HEK293T (cell line): ENCODE measurements around the gene PRKG2.

Source experiments
- CTCF ChIA-PET: fragments of 350-600 bp; formaldehyde crosslinking; extraction: SDS; loops from one replicate; lab custom pipeline; 2021; ENCODE audit warnings: antibody characterized with exemption, inconsistent platforms; lab: Yijun Ruan, JAX
- POLR2A ChIA-PET: fragments of 350-600 bp; formaldehyde crosslinking; extraction: SDS; loops from one replicate; lab custom pipeline; 2020; ENCODE audit warnings: antibody characterized with exemption, inconsistent platforms; lab: Yijun Ruan, JAX
- DNase-seq: peaks from one replicate; pipeline ENCODE4 v3.0.0; 2012; ENCODE audit warnings: mixed read lengths; ENCODE audit errors: extremely low spot score
- ARNT ChIP-seq: fragments of 450-650 bp; IDR thresholded peaks from 2 replicates; pipeline ENCODE4 v1.6.1; 2017; ENCODE audit warnings: mild to moderate bottlenecking
- BHLHE40 ChIP-seq: fragments of 450-650 bp; IDR thresholded peaks from 2 replicates; pipeline ENCODE4 v1.6.1; 2016; ENCODE audit warnings: mild to moderate bottlenecking, moderate library complexity, borderline replicate concordance
- CTBP1 ChIP-seq: fragments of 450-650 bp; IDR thresholded peaks from 2 replicates; pipeline ENCODE4 v1.6.1; 2016; ENCODE audit warnings: borderline replicate concordance
- ELF4 ChIP-seq: fragments of 450-650 bp; IDR thresholded peaks from 2 replicates; pipeline ENCODE4 v1.6.1; 2017; ENCODE audit warnings: antibody characterized with exemption
- FOXA1 ChIP-seq: fragments of 450-650 bp; IDR thresholded peaks from 2 replicates; pipeline ENCODE4 v1.6.1; 2016; ENCODE audit warnings: mild to moderate bottlenecking
- FOXK2 ChIP-seq: fragments of 450-650 bp; IDR thresholded peaks from 2 replicates; pipeline ENCODE4 v1.6.1; 2016; ENCODE audit warnings: mild to moderate bottlenecking
- FOXM1 ChIP-seq: fragments of 450-650 bp; IDR thresholded peaks from 2 replicates; pipeline ENCODE4 v1.6.1; 2017; ENCODE audit warnings: mild to moderate bottlenecking, borderline replicate concordance
- HDGF ChIP-seq: fragments of 450-650 bp; IDR thresholded peaks from 2 replicates; pipeline ENCODE4 v1.6.1; 2017; ENCODE audit warnings: antibody characterized with exemption, borderline replicate concordance
- L3MBTL2 ChIP-seq: fragments of 450-650 bp; conservative IDR thresholded peaks from 2 replicates; pipeline ENCODE4 v1.6.1; 2016; ENCODE audit warnings: mild to moderate bottlenecking
- LEF1 ChIP-seq: fragments of 450-650 bp; IDR thresholded peaks from 2 replicates; pipeline ENCODE4 v1.6.1; 2017; ENCODE audit warnings: mild to moderate bottlenecking, borderline replicate concordance
- NFRKB ChIP-seq: fragments of 450-650 bp; IDR thresholded peaks from 2 replicates; pipeline ENCODE4 v1.6.1; 2016; ENCODE audit warnings: mild to moderate bottlenecking, moderate library complexity
- PKNOX1 ChIP-seq: fragments of 450-650 bp; IDR thresholded peaks from 2 replicates; pipeline ENCODE4 v1.6.1; 2016
- SP1 ChIP-seq: fragments of 450-650 bp; IDR thresholded peaks from 2 replicates; pipeline ENCODE4 v1.6.1; 2017
- SUZ12 ChIP-seq: fragments of 450-650 bp; IDR thresholded peaks from 2 replicates; pipeline ENCODE4 v1.6.1; 2016; ENCODE audit warnings: mild to moderate bottlenecking
- TARDBP ChIP-seq: fragments of 450-650 bp; IDR thresholded peaks from 2 replicates; pipeline ENCODE4 v1.6.1; 2016
- ZNF384 ChIP-seq: fragments of 450-650 bp; IDR thresholded peaks from 2 replicates; pipeline ENCODE4 v1.6.1; 2016

The PRKG2 gene

GRCh38 chr4:81207828-81208227 is 7.2 kb downstream of the PRKG2 start:
- CTCF ChIA-PET, result interaction anchor here (0.5 kb wide), 1 partner anchor 994 kb away, joined by 3 read pairs; no protein-coding TSS in a partner anchor
- POLR2A ChIA-PET, result no interaction called here
- no peak for TF ChIP-seq FOXK2
- no peak for TF ChIP-seq SUZ12
- no peak for TF ChIP-seq ELF4
- no peak for TF ChIP-seq PKNOX1
- TF ChIP-seq FOXM1, result no peak
- TF ChIP-seq NFRKB, result no peak
- TF ChIP-seq ARNT, result no peak
- DNase-seq, result no peak

- ChIA-PET POLR2A (no interaction called here), CTCF (no interaction called here)
- DNase-seq, result no peak
- TF ChIP-seq SP1, result no peak
- no peak for TF ChIP-seq FOXK2
- TF ChIP-seq SUZ12, result no peak
- no peak for TF ChIP-seq NFRKB
- TF ChIP-seq ZNF384, result no peak
- no peak for TF ChIP-seq PKNOX1
- no peak for TF ChIP-seq L3MBTL2
- TF ChIP-seq FOXM1, result no peak
- TF ChIP-seq HDGF, result no peak
- TF ChIP-seq ELF4, result no peak
- TF ChIP-seq FOXA1, result no peak
- TF ChIP-seq BHLHE40, result no peak
- no peak for TF ChIP-seq LEF1
- no peak for TF ChIP-seq ARNT
- TF ChIP-seq TARDBP, result no peak
- no peak for TF ChIP-seq CTBP1
Observed at GRCh38 chr4:81205302-81205701, 9.7 kb downstream of the PRKG2 start.

- ChIA-PET CTCF (no interaction called here), POLR2A (no interaction called here)
- TF ChIP-seq NFRKB, result no peak
- TF ChIP-seq BHLHE40, result no peak
- TF ChIP-seq FOXK2, result no peak
- TF ChIP-seq L3MBTL2, result no peak
- TF ChIP-seq ELF4, result no peak
- no peak for TF ChIP-seq SP1
- TF ChIP-seq FOXA1, result no peak
- no peak for TF ChIP-seq TARDBP
- TF ChIP-seq LEF1, result no peak
- TF ChIP-seq PKNOX1, result no peak
- TF ChIP-seq ARNT, result no peak
- no peak for TF ChIP-seq HDGF
- no peak for TF ChIP-seq FOXM1
- no peak for TF ChIP-seq SUZ12
- TF ChIP-seq CTBP1, result no peak
- no peak for TF ChIP-seq ZNF384
- DNase-seq, result no peak
Observed at GRCh38 chr4:81204571-81204970, 10.5 kb downstream of the PRKG2 start.

GRCh38 chr4:81199831-81200230 is 15.2 kb downstream of the PRKG2 start:
- DNase-seq, result no peak
- TF ChIP-seq HDGF (no peak), SP1 (no peak), ZNF384 (no peak), SUZ12 (no peak), PKNOX1 (no peak), FOXA1 (no peak), ELF4 (no peak), LEF1 (no peak), FOXK2 (no peak), FOXM1 (no peak)
- ChIA-PET CTCF (no interaction called here), POLR2A (no interaction called here)

- POLR2A ChIA-PET, result no interaction called here
- CTCF ChIA-PET, result no interaction called here
- TF ChIP-seq BHLHE40, result no peak
- no peak for DNase-seq
Observed at GRCh38 chr4:81198609-81199008, 16.4 kb downstream of the PRKG2 start.

GRCh38 chr4:81197864-81198524 is 17.0 kb downstream of the PRKG2 start:
- ChIA-PET POLR2A (no interaction called here), CTCF (no interaction called here)
- DNase-seq, result no peak
- no peak for TF ChIP-seq BHLHE40
- no peak for TF ChIP-seq FOXK2
